D721Med (cell line): ENCODE data around the gene LINC00305.

Source experiments
- DNase-seq: peaks from one replicate; pipeline ENCODE4 v3.0.0; 2011; ENCODE audit warnings: low spot score; ENCODE audit not compliant: insufficient read length
- FAIRE-seq: peaks from 2 replicates; lab custom pipeline; 2011; peaks lifted over from hg19 to GRCh38; lab: Jason Lieb, UNC
- CTCF ChIP-seq: IDR thresholded peaks from 2 replicates; pipeline ENCODE4 v1.5.1; 2012; ENCODE audit warnings: mild to moderate bottlenecking, control low read depth; ENCODE audit not compliant: insufficient read depth; ENCODE audit errors: missing control alignments

Gene LINC00305

GRCh38 chr18:64100116-64100922 lies 48.6 kb downstream of the LINC00305 start:
- no peak for FAIRE-seq
- no peak for DNase-seq
- TF ChIP-seq CTCF = no peak

- DNase-seq = no peak
- FAIRE-seq = no peak
- no peak for TF ChIP-seq CTCF
These were observed 49.6 kb downstream of the LINC00305 start for GRCh38 chr18:64099244-64099643.

- DNase-seq (no peak), FAIRE-seq (no peak)
- peak; percentile 34 for TF ChIP-seq CTCF
These were observed 51.4 kb downstream of the LINC00305 start for GRCh38 chr18:64097497-64097896.

- no peak for TF ChIP-seq CTCF
- DNase-seq = no peak
- no peak for FAIRE-seq
These were observed 53.8 kb downstream of the LINC00305 start for GRCh38 chr18:64095056-64095455.

- no peak for FAIRE-seq
These were observed 54.7 kb downstream of the LINC00305 start for GRCh38 chr18:64094210-64094609.

GRCh38 chr18:64091526-64091925 lies 57.4 kb downstream of the LINC00305 start:
- TF ChIP-seq CTCF = no peak
- peak; percentile 98 for FAIRE-seq
- no peak for DNase-seq

More at GRCh38 chr18:64094210-64094609, 54.7 kb downstream of the LINC00305 start:
- no peak for TF ChIP-seq CTCF
- no peak for DNase-seq

GRCh38 chr18:64090876-64091275 lies 58.0 kb downstream of the LINC00305 start:
- FAIRE-seq = peak; percentile 96
- DNase-seq = no peak
- no peak for TF ChIP-seq CTCF
